Measurements from ENCODE around the gene DDX6. TPM values are rescaled to one million over a fixed set of nuclear protein-coding genes. Genes with fewer than 3 reads are reported as not detected.

DDX6 gene
- total and polyA plus RNA-seq, 2 of the 8 experiments (the other 6 are each of a cell fraction or from before 2014, with no cell fraction given): 29.8 to 181 TPM

DNA sequence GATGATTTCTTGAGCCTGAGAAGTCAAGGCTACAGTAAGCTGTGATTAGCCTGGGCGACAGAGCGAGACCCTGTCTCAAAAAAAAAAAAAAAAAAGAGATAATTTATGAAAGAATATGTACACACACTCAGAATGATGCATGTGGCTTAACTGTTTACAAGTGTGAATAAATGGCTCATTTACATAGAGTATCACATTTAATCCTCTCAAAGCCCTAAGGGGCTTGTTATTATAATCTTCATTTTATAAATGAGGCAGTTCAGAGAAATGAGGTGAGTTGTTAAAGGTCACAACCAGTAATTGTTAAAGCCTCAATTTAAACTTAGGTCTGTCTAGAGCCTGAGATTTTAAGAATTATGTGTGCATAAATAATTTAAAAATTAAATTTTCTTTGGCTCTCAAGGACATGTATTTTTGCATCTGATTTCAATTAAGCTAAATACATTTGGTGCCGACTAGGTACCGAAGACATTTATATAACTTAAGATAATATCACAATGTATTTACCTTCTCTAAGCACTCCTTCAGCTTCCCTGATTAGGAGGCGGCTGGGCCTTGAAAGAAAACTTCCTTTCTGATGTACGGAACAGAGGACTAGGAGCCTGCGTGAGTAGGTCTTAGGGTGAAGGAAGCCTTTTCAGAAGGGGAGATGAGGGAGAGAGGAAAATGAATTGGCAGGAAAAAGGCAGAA lies 28.5 kb upstream of the DDX6 start (continued):
- TF ChIP-seq CTBP2 (IDR thresholded peaks at IDR 0.05; ENCODE audit: borderline replicate concordance, insufficient read depth, insufficient read length, low read length) (no peak), TEAD4 (IDR thresholded peaks at IDR 0.05; ENCODE audit: low read depth, low read length) (no peak), TBP (IDR thresholded peaks at IDR 0.05; ENCODE audit: low read depth, low read length) (no peak)
